ENCODE measurements around the gene SLC10A7. TPM values are rescaled to one million over a fixed set of nuclear protein-coding genes. Genes with fewer than 3 reads are reported as not detected.

SLC10A7 gene
- total and polyA plus RNA-seq, 2 of the 13 experiments (the other 11 are each of a cell fraction or from before 2014, with no cell fraction given) = 18.5 to 18.8 TPM

GRCh38 chr4:146446555-146446954 lies 75.2 kb downstream of the SLC10A7 start:
- H3K4me2 ChIP-seq (ENCODE audit: low read depth, low read length) = no peak overlapping the region
- FAIRE-seq = no peak
- no peaks in the 10 kb centered on the region for H3K36me3 ChIP-seq (replicated peaks in 1 of 2; ENCODE audit: control insufficient read depth in 1 of 2, insufficient read depth in 2 of 2, low read length in 2 of 2)
- no peak for TF ChIP-seq ZNF569 (CRISPR knock-in tag; IDR thresholded peaks at IDR 0.05; ENCODE audit: borderline replicate concordance)
- no peaks in the 10 kb centered on the region for H3K9me3 ChIP-seq (ENCODE audit: low read length)
- 94% methylated on average over 4 of the region's 4 CpGs for WGBS (ENCODE audit: low lambda C conversion rate)
- POLR2A ChIA-PET = no interaction called here
- H3K9ac ChIP-seq (ENCODE audit: insufficient read depth, low read depth, low read length) = no peak overlapping the region
- no peak for ATAC-seq
- no peaks in the 10 kb centered on the region for H3K4me1 ChIP-seq (ENCODE audit: insufficient read depth, low read length)
- no peak overlapping the region for H3K27ac ChIP-seq (ENCODE audit: extremely low read length, insufficient read depth, low read length)
- no peaks in the 10 kb centered on the region; a peak in 1 of 5 replicates for H3K27me3 ChIP-seq (ENCODE audit: control insufficient read depth in 1 of 2, insufficient read depth in 2 of 2, low read length in 2 of 2)
- no peak overlapping the region for H3K4me3 ChIP-seq (replicated peaks in 1 of 3; ENCODE audit: insufficient read depth in 1 of 3, low read depth in 2 of 3, low read length in 3 of 3)
- H3K79me2 ChIP-seq (ENCODE audit: insufficient read depth, low read length) = no peaks in the 10 kb centered on the region
- H2AFZ ChIP-seq (ENCODE audit: low read length) = no peak overlapping the region
- in situ Hi-C loops (cut with HindIII; ENCODE audit: extremely low pct_ligation_motif_present, low pct_unique_long_range_greater_than_20kb) (no loop called here), intact Hi-C loops (cut with micrococcal nuclease; ENCODE audit: unreplicated experiment) (no loop called here)
- CTCF ChIA-PET (ENCODE audit: low intra/inter-chr PET ratio, low total read pairs) = no interaction called here
- H4K20me1 ChIP-seq (ENCODE audit: insufficient read depth, low read length) = no peaks in the 10 kb centered on the region
- no peak for DNase-seq (ENCODE audit: low spot score)
- no TSS peak for BruUV-seq (replicated peaks)

DNA sequence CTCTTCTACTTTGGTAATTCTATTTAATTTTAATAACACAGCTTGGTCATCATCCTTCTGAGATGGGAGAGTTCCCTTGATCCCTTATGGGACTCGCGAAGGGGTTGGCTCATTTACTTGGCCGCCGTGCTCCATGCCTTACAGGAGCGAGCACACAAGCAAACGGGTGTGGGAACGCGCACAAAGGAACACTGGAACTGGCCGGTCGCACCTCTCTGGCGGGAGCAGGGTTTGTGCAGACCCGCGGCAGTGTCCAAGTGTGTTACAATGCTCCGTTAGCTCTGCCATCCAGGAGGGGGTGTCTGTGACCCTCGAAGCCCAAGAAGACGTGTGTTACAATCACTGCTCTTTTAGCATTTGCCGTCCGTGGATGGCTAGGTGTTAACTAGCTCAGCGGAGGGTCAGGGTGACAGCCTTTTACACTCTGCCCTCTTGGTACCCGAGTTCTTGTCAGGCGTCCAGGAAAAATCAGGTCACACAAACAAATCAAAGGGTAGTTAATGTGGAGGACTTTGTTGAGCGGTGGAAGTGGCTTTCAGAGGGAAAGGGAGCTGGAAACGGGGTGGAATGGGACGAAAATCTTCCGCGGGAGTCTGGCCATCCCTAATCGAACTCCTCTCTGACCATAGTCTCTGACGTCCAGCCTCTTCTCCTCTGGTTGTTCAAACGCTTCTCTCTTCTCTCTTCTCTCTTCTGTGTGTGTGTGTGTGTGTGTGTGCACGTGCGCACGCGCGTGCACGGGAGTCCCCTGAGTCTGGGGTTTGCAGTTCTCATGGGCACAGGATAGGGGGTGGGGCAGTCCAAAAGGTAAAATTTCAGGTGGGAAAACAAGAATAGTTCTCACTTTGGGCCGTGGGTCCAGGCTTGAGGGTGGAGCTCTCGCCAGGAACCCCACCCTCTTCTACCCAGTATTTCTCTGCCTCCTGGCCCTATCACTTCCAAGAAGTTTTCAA lies 76.3 kb downstream of the SLC10A7 start:
- Histone ChIP-seq H3K27me3 (ENCODE audit: control insufficient read depth in 1 of 2, insufficient read depth in 2 of 2, low read length in 2 of 2) (no peaks in the 10 kb centered on the region; a peak in 1 of 5 replicates), H3K79me2 (ENCODE audit: insufficient read depth, low read length) (no peaks in the 10 kb centered on the region), H3K4me3 (replicated peaks in 1 of 3; ENCODE audit: insufficient read depth in 1 of 3, low read depth in 2 of 3, low read length in 3 of 3) (no peak overlapping the region), H3K4me2 (ENCODE audit: low read depth, low read length) (no peak overlapping the region), H3K9ac (ENCODE audit: insufficient read depth, low read depth, low read length) (no peak overlapping the region), H4K20me1 (ENCODE audit: insufficient read depth, low read length) (no peaks in the 10 kb centered on the region), H2AFZ (ENCODE audit: low read length) (no peak overlapping the region), H3K4me1 (ENCODE audit: insufficient read depth, low read length) (no peaks in the 10 kb centered on the region), H3K27ac (ENCODE audit: extremely low read length, insufficient read depth, low read length) (no peak overlapping the region), H3K36me3 (replicated peaks in 1 of 2; ENCODE audit: control insufficient read depth in 1 of 2, insufficient read depth in 2 of 2, low read length in 2 of 2) (no peaks in the 10 kb centered on the region), H3K9me3 (ENCODE audit: low read length) (no peaks in the 10 kb centered on the region)
- TF ChIP-seq ZBTB46 (CRISPR knock-in tag; IDR thresholded peaks at IDR 0.05; ENCODE audit: borderline replicate concordance) (no peak), ZNF616 (CRISPR knock-in tag; IDR thresholded peaks at IDR 0.05; ENCODE audit: low read depth) (no peak), ZNF788 (CRISPR knock-in tag; IDR thresholded peaks at IDR 0.05; ENCODE audit: borderline replicate concordance) (no peak), IKZF4 (CRISPR knock-in tag; IDR thresholded peaks at IDR 0.05; ENCODE audit: borderline replicate concordance, low read depth, not compliant biosample characterization) (no peak), ZNF251 (CRISPR knock-in tag; IDR thresholded peaks at IDR 0.05) (no peak), TRIM24 (CRISPR knock-in tag; IDR thresholded peaks at IDR 0.05) (no peak)
- DNase-seq (ENCODE audit: low spot score) (no peak), ATAC-seq (no peak), FAIRE-seq (no peak)
- no TSS peak for BruUV-seq (replicated peaks)
- ChIA-PET CTCF (ENCODE audit: low intra/inter-chr PET ratio, low total read pairs) (no interaction called here), POLR2A (no interaction called here)
- WGBS (ENCODE audit: low lambda C conversion rate) = 95% methylated on average over 36 of the region's 37 CpGs
- intact Hi-C loops (cut with micrococcal nuclease; ENCODE audit: unreplicated experiment) = no loop called here
- in situ Hi-C loops (cut with HindIII; ENCODE audit: extremely low pct_ligation_motif_present, low pct_unique_long_range_greater_than_20kb) = no loop called here

All from HepG2 (cell line).